Activated CD4-positive, CD25-positive, alpha-beta regulatory T cell (primary cell): Measurements from ENCODE around the gene FOXP4.
A peak's percentile ranks its signal among the peaks of the same experiment; 100 is the strongest.

Experiments used
- DNase-seq, 4 experiments: peaks; one replicate each; lab custom pipeline; 2025; lab: John Stamatoyannopoulos, UW

FOXP4 gene

DNA sequence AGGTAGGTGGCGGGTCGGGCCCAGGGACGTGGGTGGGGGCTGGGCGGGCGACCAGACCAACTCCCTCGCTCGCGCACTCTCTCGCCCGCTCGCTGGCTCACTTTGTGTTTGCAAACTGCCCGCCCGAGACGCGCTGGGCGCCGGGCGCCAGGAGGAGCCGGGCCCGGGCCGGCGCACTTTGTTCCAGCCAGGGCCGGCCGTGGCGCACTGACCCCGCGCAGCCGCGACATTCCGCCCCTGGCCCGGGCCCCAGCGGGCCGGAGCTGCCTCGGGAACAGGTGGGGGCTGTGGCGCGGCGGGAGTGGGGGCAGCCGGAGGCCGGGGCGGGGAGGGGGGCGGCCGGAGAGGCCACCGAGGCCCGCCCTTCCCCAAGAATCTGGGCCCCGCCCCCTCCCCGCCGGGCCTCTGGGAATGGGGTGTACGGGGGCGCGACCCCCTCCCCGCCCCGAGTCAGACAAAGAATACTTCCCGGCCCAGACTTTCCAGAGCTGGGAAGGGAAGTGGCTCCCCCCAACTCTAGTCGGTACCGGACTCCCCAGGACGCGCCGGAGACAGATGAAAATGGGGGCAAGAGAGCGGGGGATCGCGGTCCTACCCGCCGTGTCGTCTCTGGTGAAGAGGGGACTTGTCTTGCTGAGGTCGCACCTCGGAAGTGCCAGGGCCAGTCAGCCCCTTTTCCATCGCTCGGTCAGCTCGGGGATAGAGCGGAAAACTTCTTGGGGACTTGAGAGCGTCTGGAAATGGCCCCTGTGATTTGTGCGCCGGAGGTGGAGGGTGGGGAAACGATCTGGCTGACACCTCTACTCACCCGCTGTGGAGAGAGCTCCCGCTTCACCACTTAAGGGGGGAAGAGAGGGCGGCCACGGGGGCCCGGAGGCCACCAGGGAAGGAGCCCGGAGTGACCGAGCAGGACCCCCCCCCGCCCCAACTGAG lies 951 bp downstream of the FOXP4 start:
- DNase-seq = no peak

DNA sequence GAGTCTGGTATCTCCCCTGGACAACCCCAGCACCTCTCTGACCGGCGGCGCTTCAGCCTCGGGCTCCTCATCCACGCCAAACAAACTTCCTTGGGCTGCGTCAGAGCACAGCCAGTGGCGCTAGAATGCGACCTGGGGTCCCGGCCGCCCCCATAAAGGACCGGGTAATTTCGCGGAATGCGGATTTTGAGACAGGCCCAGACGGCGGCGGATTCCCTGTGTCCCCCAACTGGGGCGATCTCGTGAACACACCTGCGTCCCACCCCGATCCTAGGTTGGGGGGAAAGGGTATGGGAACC lies 1.6 kb downstream of the FOXP4 start:
- DNase-seq = no peak

DNA sequence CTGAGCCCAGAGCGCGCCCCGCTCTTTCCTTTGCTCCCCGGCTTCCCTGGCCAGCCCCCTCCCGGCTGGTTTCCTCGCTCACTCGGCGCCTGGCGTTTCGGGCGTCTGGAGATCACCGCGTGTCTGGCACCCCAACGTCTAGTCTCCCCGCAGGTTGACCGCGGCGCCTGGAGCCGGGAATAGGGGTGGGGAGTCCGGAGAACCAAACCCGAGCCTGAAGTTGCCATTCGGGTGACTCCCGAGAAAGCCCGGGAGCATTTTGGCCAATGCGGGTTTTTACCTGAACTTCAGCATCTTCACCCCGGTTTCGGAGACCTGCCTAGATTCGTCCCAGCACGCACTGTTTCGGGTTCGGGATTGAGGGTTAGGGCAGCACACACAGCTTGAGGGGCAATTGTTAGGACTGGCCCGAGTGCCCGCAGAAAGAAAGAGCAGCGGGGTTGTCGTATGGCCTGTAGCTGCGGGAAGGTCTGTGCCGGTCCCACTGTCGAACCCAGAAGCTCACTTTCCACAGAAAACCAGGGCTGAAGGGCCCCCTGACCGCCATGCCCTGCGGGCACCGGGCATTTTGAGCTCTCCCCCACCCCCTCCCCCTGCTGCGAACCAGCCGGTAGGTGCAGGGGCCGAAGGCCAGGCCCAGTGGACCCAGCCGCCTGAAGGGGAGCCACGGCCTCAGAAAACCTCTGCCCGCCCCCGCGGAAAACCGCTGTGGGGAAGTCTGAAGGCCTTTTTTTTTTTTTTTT lies 2.1 kb downstream of the FOXP4 start:
- peak in 1 of 4 experiments; percentile 14 for DNase-seq

DNA sequence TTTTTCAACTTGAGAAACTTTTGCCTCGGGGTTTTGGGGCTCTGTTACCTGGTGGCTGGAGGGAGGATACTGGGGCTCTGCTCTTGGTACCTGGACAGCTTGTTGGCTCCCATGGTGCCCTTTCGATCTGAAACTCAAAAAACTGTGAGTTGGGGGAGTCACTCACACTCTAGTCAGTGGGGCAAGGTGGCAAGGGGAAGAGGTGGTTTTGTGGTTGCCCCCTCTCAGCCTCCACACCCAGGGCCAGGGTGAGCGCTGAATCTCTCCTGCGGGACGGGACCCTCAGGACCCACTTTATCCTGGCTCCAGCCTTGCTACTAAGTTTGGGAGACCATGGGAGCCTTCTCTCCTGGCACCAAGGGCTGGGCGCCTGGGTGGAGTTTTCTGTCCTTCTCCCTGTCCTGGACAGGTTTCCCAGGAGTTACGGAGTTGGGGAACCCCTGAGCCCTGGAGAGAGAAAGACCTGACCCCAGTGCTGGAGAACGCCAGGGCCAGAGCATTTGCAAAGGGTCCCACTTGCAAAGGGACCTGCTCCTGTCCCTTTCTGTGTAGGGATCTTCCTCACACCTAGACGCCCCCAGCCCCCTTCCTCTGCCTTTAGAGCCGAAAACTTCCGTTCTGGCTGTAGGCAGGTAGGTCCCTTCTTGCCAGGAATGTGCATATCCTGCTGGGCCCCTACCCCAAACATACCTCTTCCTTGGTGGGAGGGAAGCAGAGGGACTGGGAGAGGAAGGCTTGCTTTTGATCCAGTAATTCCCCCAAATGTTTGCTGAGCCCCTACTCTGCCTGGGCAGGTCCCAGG lies 2.9 kb downstream of the FOXP4 start:
- DNase-seq = no peak

DNA sequence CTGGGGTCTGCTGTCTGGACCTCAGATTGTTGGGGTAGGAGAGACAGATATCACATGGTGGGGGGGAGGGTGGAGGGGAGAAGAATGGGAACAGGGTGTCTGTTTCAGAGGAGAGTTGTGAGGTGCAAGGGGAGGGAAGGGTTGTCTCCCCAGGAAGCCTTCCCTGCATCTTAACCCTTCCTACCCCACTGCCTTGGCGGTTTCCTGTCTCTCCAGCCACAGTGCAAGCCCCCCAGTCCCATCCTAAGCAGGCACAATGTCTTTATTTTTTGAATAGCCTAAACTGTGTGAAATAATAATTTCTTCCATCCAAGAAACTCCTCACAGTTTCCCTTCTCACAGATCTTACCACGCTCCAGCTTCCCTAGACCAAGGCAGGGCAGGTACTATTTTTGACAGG lies 3.5 kb downstream of the FOXP4 start:
- DNase-seq = no peak

DNA sequence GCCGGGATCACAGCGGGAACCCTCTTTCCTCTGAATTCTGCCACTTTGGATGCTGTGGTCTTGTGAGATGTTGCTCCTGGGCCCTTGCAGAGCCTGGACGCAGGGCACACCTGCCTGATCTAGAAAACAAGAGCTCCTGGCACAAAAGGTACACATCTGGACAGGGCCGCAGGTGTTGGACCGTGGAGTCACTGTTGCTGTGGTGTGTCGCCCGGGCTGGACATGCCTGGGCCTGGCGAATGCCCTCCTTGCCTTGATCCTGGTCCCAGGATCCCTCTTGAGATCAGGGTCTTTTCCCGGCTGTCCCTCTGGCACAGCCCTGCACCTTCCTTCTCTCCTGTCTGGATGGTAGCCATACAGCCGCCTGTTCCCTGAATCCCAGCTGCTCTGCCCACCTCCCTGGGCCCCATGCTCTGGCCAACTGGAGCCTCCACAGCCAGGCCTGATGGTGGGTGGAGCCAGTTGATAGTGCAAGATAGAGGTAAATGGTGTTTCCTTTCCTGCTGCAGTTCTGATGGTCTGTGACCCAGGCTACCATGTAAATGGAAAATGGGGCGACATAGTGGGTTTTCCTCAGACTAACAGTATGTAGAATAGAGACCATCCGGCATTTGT lies 5.0 kb downstream of the FOXP4 start:
- no peak for DNase-seq

DNA sequence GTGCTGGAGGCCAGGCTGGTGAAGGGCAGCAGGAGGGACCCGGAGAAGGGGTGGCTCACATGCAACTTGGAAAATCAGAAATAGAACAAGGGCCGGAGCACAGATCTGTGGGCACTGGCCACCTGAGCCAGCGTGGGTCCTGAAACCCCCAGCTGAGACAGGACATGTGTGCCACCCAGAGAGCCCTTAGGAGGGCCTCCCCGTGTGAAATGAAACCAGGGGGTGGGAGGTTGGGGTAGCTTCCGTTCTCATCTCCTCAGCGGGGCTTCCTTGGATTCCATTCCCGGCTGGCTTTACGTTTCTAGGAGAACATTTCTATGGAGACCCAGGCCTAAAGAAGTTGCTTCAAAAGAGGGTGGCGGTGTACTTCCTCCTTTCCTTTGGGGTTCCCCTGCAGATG lies 5.7 kb downstream of the FOXP4 start:
- no peak for DNase-seq

DNA sequence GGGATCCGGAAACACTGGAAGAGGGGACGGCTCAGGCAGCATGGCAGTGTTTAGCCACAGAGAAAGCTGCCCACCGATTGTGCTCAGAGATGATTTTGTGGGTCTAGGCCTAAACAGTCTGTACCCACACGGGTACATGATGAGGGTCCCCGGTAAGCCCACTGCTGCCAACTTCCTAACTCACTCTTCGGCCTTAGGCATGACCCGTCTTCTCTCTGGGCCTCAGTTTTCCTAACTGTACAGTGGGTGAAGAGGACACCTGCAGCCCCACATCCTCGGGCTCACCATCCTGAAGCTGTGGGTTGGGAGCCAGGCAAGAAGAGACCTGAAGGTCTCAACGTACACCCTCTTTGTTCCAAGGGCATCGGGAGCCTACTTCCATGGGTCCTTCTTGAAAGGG lies 6.5 kb downstream of the FOXP4 start:
- DNase-seq = no peak

DNA sequence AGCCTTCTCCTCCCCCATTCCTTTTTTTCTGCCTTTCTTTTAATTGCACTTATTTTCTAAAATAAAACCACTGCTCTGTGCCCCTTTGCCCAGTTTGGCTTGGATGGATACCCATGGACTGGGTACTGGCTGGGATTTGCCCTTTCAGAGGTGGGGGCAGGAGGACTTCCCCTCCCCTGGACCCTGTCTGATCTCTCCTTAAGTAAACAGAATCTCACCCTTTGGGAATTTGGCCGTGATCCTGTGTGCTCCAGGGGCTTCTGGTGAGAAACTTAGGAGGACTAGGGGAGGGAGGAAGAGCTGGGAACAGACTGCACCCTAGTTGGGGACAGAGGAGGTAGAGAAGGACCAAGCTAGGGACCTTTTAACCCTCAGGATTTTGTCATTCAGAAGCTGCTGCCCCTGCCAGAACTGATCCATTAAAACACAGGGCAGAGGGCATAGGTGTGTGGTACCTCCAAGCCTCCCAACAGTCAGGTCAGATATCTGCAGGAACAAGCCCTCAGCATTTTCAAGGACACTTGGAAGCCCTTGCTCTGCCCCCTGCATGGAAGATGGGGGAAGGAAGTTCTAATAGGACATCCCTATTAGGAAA lies 7.3 kb downstream of the FOXP4 start:
- no peak for DNase-seq

DNA sequence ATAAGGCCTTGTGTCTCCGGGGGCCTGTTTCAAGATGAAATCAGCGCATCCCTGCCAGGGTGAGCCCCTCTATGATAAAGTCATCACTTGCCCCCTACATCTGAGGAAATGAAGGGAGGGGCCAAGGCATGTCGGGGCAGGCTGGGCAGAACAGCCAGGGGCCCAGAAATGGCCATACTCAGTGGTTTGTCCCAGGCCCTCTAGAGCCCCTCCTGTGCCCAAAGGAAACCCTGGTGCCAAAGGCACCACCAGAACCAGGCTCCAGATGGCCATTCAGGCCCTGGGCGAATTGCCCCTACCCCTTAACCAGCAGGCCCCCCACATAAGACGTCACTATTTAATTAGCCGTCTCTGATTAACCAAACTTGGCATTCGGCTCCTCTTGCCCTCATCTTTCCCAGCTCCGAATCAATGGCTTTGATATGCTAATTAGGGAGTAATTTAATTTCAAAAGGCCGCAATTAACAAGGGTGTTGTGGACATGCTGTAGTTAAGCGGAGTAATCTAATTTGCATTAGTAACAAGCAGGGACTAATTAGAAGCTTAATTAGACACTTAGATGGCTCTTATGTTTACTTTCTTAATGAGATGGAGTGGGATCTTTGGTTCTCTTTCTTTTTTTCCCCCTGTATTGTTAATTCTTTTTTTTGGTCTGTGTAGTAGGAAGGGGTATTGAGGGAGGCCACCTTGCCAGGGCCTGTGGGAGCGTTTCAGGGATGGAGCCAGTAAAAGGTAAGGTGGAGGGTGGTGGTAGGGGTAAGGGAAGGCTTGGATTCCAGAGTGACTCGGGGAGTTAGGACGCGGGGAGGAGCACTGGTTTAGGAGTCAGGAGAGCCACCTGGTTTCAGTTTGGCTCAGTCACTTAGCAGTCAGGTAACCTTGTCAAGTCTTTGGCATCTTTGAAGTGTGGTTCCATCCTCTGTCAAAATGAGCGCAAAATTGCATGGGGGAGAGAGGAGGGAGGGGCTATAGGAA lies 9.4 kb downstream of the FOXP4 start:
- DNase-seq = no peak

DNA sequence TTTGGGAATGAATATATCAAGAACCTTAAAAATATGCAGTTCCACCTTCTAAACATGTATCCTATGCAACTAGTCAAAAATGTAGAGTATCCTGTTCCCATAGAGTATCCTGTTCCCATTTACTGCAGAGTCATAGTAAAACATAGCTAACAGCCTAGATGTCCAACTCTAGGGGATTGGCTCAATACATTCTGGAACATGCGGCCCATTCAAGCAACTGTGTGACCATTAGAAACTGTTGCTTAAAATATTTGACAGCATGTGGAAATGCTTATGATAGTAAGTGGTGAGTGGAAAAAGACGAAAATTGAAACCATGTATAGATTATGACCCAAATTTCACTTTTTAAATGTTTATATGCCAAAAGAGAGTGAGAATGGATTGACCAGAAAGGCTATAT lies 11.2 kb downstream of the FOXP4 start:
- DNase-seq = no peak

DNA sequence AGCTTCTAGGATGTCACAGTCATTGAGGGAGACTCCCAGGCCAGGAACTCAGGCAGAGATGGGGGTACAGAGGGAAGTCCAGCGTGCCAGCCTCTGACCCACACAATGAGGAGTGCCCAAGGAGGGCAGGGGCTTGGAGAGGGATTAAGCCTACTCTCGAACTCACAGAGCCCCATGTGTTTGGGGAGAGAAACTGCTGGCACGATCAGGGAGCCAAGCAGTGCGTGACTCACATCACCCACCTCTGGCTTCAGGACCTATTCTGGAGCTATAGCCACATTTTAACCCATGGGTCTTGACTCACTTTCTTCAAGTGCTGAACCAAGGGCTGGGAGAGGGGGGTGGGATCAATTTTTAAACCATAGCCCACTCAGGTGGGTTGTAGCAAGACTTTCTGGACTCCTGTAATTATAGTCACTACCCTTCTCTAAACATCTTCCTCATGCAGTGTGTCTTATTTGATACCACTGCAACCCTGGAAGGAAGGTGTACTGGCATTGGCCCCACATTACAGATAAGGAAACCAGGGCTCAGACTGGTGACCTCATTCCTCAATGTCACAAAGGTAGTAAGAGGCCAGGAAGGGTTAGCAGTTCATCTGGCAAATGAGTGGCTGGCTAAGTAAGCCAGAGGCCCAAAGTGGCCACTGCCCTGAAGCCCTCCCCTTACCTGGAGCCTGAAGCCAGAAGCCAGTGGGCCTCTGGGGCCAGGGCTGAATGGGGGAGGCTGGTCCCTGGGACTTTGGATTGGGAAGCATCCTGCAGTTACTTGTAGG lies 12.0 kb downstream of the FOXP4 start:
- no peak for DNase-seq

DNA sequence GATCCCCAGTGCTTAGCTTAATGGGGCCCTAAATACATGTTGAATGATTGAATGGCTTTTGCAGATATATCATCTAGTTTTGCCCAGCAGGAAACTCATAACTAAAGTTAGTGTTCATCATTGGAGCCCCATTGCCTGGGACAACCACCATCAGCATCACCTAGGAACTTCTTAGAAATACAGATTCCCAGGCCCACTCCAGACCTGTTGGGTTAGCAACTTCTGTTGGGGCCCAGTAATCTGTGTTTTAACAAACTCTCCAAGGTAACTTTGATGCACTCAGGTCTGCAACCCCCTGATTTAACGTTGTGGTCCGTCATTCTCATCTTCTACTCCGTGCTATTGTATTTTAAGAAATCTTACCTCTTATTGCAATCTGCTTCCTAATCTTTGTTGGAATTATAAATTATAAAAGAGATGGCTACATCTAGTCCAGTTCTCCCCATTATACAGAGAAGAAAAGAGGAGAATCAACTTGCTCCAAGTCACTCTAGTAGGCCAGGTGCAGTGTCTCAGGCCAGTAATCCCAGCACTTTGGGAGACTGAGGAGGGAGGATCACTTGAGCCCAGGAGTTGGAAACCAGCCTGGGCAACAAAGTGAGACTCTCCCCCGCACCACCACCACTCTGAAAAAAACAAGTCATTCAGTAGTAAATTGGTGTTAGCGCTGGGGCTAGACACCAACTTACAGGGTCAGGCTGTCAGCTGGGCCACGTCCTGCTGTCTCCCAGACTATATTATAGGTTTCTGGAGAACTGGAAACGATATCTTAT lies 13.7 kb downstream of the FOXP4 start:
- no peak for DNase-seq

DNA sequence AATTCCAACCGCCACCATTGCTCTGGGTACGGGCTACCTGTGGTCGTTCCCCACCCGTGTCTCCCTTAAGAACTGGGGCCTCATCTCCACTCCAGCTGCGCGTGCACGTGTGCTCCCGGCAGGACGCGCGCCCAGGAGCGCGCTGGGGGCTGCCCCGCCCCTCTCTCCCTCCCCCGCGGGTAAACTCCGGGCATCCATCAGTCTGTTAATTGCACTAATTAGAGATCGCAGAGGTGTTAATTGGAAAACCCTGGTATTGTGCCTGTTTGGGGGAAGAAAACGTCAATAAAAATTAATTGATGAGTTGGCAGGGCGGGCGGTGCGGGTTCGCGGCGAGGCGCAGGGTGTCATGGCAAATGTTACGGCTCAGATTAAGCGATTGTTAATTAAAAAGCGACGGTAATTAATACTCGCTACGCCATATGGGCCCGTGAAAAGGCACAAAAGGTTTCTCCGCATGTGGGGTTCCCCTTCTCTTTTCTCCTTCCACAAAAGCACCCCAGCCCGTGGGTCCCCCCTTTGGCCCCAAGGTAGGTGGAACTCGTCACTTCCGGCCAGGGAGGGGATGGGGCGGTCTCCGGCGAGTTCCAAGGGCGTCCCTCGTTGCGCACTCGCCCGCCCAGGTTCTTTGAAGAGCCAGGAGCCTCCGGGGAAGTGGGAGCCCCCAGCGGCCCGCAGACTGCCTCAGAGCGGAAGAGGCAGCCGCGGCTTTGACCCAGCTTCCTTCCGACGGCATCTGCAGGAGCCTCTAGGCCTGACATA lies 14.4 kb downstream of the FOXP4 start:
- peak; percentile 55 to 69 (median 65) for DNase-seq

DNA sequence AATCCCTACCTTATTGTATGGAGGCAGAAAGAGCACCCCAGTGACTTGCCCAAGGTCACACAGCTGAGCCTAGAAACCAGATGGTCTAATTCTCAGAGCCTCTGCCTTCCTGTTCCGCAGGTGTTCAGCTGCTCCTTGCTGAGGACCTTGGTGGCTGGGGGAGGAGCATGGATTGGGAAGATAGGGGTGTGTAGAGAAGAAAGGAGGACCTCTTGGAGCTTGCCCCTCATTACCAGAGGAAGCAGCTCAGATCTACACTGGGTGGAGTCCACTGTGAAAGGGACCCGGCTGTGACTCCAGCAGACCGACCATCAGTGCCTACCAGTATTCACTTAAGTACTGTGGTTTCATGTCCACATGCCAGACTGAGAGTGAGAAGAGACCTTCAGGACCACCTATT lies 15.2 kb downstream of the FOXP4 start:
- DNase-seq = no peak

DNA sequence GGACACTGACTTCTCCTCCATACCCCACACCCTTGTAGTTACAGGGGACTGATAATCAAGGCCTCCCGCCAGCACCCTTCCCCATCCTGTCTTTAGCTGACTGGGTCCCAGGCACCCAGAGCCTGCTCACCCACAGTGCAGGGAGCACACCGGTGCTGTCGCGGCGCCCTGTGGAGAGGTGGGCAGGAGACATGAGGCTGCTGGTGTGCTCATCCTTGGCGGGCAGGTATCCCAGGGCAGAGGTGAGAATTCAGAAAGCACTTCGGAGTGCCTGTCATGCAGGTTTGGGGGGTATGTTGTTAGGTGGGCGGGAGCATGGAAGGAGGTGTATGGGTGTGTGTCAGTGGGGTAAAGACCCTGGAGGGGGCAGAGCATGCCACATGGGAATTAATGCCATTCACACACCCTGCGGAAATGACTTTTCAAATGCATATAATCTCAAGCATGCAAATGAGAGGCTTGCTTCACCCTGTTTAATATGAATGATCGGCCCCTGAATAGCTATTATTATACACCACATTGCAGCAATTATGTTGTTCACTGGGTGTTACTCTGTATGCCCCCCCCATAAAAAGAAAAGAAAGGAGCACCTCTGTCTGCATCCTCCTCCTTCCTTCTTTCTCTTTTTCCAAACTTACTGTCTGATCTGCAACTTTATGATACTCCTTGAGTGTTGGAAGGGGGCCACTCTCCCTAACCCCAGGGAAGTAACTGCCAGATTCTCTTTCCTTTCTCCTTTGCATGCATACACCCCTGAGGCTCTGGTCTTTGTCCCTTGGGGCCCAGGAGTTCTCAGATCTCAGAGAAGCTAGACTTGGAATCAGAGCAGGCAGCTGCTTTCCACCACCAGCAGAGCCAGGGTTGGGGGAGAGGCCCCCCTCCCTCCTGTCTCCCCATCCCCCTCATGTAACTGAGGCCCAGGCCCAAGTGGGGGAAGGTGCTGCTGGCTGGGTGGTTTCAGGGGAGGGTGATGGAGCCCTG lies 16.0 kb downstream of the FOXP4 start:
- DNase-seq = no peak
